SK-MEL-5 (cell line): ENCODE measurements around the gene HACD1. TPM values are rescaled to one million over a fixed set of nuclear protein-coding genes. Genes with fewer than 3 reads are reported as not detected.
"Not testable (repeated sequence)": the region's sequence is repeated elsewhere in the genome, so short reads cannot be mapped to it uniquely, and the experiment has no call there.

Experiments
- DNase-seq: peaks from one replicate; pipeline ENCODE4 v3.0.0-alpha.2; 2016; ENCODE audit warnings: low read depth, low spot score
- in situ Hi-C: cut with HindIII; loops from 2 replicates; pipeline ENCODE4 v1.10.0; 2016; ENCODE audit warnings: low sequenced_read_pairs, high pct_unique_total_duplicates, low pct_unique_long_range_greater_than_20kb
- total RNA-seq: library from RNA; depleted of rRNA; stranded (reverse); fragments of >200 nt; shearing (Covaris generic); gene quantifications from 2 replicates; pipeline ENCODE4 v1.2.3, GENCODE V29; 2014

Gene HACD1
- total RNA-seq, 1 experiment from 2014 or later = 24.2 TPM

- peak; percentile 72 for DNase-seq
- in situ Hi-C loops = no loop called here
Observed at GRCh38 chr10:17599089-17599488, 18.1 kb downstream of the HACD1 start.

- in situ Hi-C loops = no loop called here
- no peak for DNase-seq
Observed at GRCh38 chr10:17597386-17597785, 19.8 kb downstream of the HACD1 start.

GRCh38 chr10:17590969-17591645 lies 26.1 kb downstream of the HACD1 start:
- no peak for DNase-seq
- in situ Hi-C loops = no loop called here

- in situ Hi-C loops, DNase-seq: not testable (repeated sequence)
Observed at GRCh38 chr10:17589316-17589715, 27.9 kb downstream of the HACD1 start.

GRCh38 chr10:17588420-17588819 lies 28.8 kb downstream of the HACD1 start:
- no peak for DNase-seq
- in situ Hi-C loops = no loop called here

- DNase-seq, in situ Hi-C loops: not testable (repeated sequence)
Observed at GRCh38 chr10:17587321-17587720, 29.9 kb downstream of the HACD1 start.

- DNase-seq = no peak
- in situ Hi-C loops = no loop called here
Observed at GRCh38 chr10:17586821-17587234, 30.3 kb downstream of the HACD1 start.

GRCh38 chr10:17585016-17585415 lies 32.2 kb downstream of the HACD1 start:
- no peak for DNase-seq
- in situ Hi-C loops = no loop called here

GRCh38 chr10:17580885-17581284 lies 36.3 kb downstream of the HACD1 start:
- in situ Hi-C loops = no loop called here
- DNase-seq = no peak

GRCh38 chr10:17578603-17579002 lies 38.6 kb downstream of the HACD1 start:
- in situ Hi-C loops = no loop called here
- DNase-seq = no peak

- in situ Hi-C loops = no loop called here
Observed at GRCh38 chr10:17576768-17577167, 40.4 kb downstream of the HACD1 start.

GRCh38 chr10:17564911-17565310 lies 52.3 kb downstream of the HACD1 start:
- in situ Hi-C loops = no loop called here

More at GRCh38 chr10:17576768-17577167, 40.4 kb downstream of the HACD1 start:
- DNase-seq = no peak

GRCh38 chr10:17563452-17563851 lies 53.7 kb downstream of the HACD1 start:
- in situ Hi-C loops = no loop called here
- no peak for DNase-seq

More at GRCh38 chr10:17564911-17565310, 52.3 kb downstream of the HACD1 start:
- no peak for DNase-seq

- DNase-seq = no peak
- in situ Hi-C loops = no loop called here
Observed at GRCh38 chr10:17562614-17563013, 54.6 kb downstream of the HACD1 start.

- in situ Hi-C loops = no loop called here
- DNase-seq = no peak
Observed at GRCh38 chr10:17561111-17561510, 56.1 kb downstream of the HACD1 start.

GRCh38 chr10:17557459-17557858 lies 59.7 kb downstream of the HACD1 start:
- in situ Hi-C loops = no loop called here
- DNase-seq = no peak

GRCh38 chr10:17548770-17549169 lies 68.4 kb downstream of the HACD1 start:
- in situ Hi-C loops = no loop called here
- no peak for DNase-seq

- in situ Hi-C loops = no loop called here
- no peak for DNase-seq
Observed at GRCh38 chr10:17548162-17548561, 69.0 kb downstream of the HACD1 start.

- no peak for DNase-seq
- in situ Hi-C loops = no loop called here
Observed at GRCh38 chr10:17547060-17547459, 70.1 kb downstream of the HACD1 start.

- no peak for DNase-seq
- in situ Hi-C loops = no loop called here
Observed at GRCh38 chr10:17544465-17544864, 72.7 kb downstream of the HACD1 start.
